HepG2 (cell line): ENCODE results near the gene RCHY1. TPM values are rescaled to one million over a fixed set of nuclear protein-coding genes. Genes with fewer than 3 reads are reported as not detected.

Source experiments
- ATAC-seq: fragments of 200-7000 bp; cut with Tn5 transposase; 3 replicates; pipeline ENCODE4 v1.9.1; 2020; ENCODE audit warnings: mild to moderate bottlenecking, moderate library complexity
- BruUV-seq: library from RNA; stranded (reverse); fragments of 400-500 nt; replicated peaks from 2 replicates; lab custom pipeline; 2021; lab: Mats Ljungman, UMichigan
- CTCF ChIA-PET: fragments of 300-600 bp; formaldehyde crosslinking; extraction: SDS; loops from one replicate; lab custom pipeline; 2021; ENCODE audit warnings: low total read pairs, inconsistent platforms, low intra/inter-chr PET ratio; lab: Yijun Ruan, JAX
- POLR2A ChIA-PET: fragments of 350-600 bp; sonication (Branson Sonifier 250); formaldehyde crosslinking; loops from one replicate; lab custom pipeline; 2020; ENCODE audit warnings: antibody characterized with exemption, inconsistent platforms; lab: Yijun Ruan, JAX
- DNase-seq: peaks from one replicate; pipeline ENCODE4 v3.0.0-alpha.2; 2015; ENCODE audit warnings: low spot score
- FAIRE-seq: peaks from 3 replicates; lab custom pipeline; 2011; peaks lifted over from hg19 to GRCh38; lab: Jason Lieb, UNC
- H2AFZ ChIP-seq: one replicate; pipeline ENCODE4 v1.6.1; 2011; ENCODE audit warnings: low read length, inconsistent platforms
- H3K27ac ChIP-seq: fragments of 300-600 bp; 3 replicates; pipeline ENCODE4 v1.8.0; 2011; ENCODE audit warnings: mixed run types, mild to moderate bottlenecking, mixed read lengths, low read length, inconsistent platforms; ENCODE audit not compliant: insufficient read depth; ENCODE audit errors: extremely low read length
- H3K27me3 ChIP-seq, 2 experiments: fragments of 200-600 bp in 1 of 2; 2 replicates in 1 of 2; 3 replicates in 1 of 2; pipeline versions ENCODE4 v1.6.0 to v1.8.0; 2011; ENCODE audit warnings: low read length in 2 of 2, mild to moderate bottlenecking in 2 of 2, moderate library complexity in 2 of 2, inconsistent platforms in 1 of 2; ENCODE audit not compliant: insufficient read depth in 2 of 2, control insufficient read depth in 1 of 2
- H3K36me3 ChIP-seq, 2 experiments: fragments of 200-600 bp in 1 of 2; replicated peaks in 1 of 2; 2 replicates in 1 of 2; 3 replicates in 1 of 2; pipeline versions ENCODE4 v1.5.1 to v1.8.0; 2011; ENCODE audit warnings: low read length in 2 of 2, inconsistent platforms in 1 of 2; ENCODE audit not compliant: insufficient read depth in 2 of 2, control insufficient read depth in 1 of 2
- H3K4me1 ChIP-seq: 2 replicates; pipeline ENCODE4 v1.5.1; 2012; ENCODE audit warnings: low read length, inconsistent platforms; ENCODE audit not compliant: insufficient read depth
- H3K4me2 ChIP-seq: 2 replicates; pipeline ENCODE4 v1.6.0; 2011; ENCODE audit warnings: low read depth, low read length, inconsistent platforms
- H3K4me3 ChIP-seq, 3 experiments: fragments of 200-600 bp in 1 of 3; sonication (generic), shearing (Covaris generic) in 1 of 3; replicated peaks in 1 of 3; 2 replicates each; pipeline ENCODE4 v1.5.1; 2011 to 2016; ENCODE audit warnings: low read length in 3 of 3, inconsistent platforms in 2 of 3, low read depth in 2 of 3, mild to moderate bottlenecking in 2 of 3, control low read depth in 1 of 3, mixed read lengths in 1 of 3; ENCODE audit not compliant: insufficient read depth in 1 of 3
- H3K79me2 ChIP-seq: one replicate; pipeline ENCODE4 v1.6.1; 2011; ENCODE audit warnings: low read length, inconsistent platforms; ENCODE audit not compliant: insufficient read depth
- H3K9ac ChIP-seq: 2 replicates; pipeline ENCODE4 v1.6.0; 2011; ENCODE audit warnings: mild to moderate bottlenecking, low read depth, low read length, inconsistent platforms; ENCODE audit not compliant: insufficient read depth
- H3K9me3 ChIP-seq: 2 replicates; pipeline ENCODE4 v1.5.1; 2012; ENCODE audit warnings: mild to moderate bottlenecking, low read length
- H4K20me1 ChIP-seq: 2 replicates; pipeline ENCODE4 v1.6.0; 2011; ENCODE audit warnings: inconsistent platforms, mild to moderate bottlenecking, low read length, moderate library complexity; ENCODE audit not compliant: insufficient read depth
- ARID2 ChIP-seq: sonication (generic); formaldehyde crosslinking; IDR thresholded peaks from 2 replicates; pipeline ENCODE4 v1.8.1; 2022; ENCODE audit warnings: mild to moderate bottlenecking, missing genetic modification reagents, borderline replicate concordance
- ARNT ChIP-seq: fragments of 450-650 bp; IDR thresholded peaks from 2 replicates; pipeline ENCODE4 v1.6.1; 2017
- CBX2 ChIP-seq, 2 experiments: fragments of 200-600 bp in 1 of 2; sonication (generic); formaldehyde crosslinking in 1 of 2; IDR thresholded peaks; 2 replicates each; pipeline versions ENCODE4 v1.7.0 to v1.8.1; 2018 to 2022; ENCODE audit warnings: low read depth in 2 of 2, low read length in 1 of 2, mild to moderate bottlenecking in 1 of 2, missing genetic modification reagents in 1 of 2
- DPF2 ChIP-seq: sonication (generic); formaldehyde crosslinking; IDR thresholded peaks from 2 replicates; pipeline ENCODE4 v1.4.0; 2020; ENCODE audit warnings: mild to moderate bottlenecking, low read depth, missing genetic modification reagents, borderline replicate concordance
- ELF3 ChIP-seq: IDR thresholded peaks from 2 replicates; pipeline ENCODE4 v1.6.1; 2016; ENCODE audit warnings: missing genetic modification reagents, missing compliant biosample characterization
- FLYWCH1 ChIP-seq: sonication (generic); formaldehyde crosslinking; IDR thresholded peaks from 2 replicates; pipeline ENCODE4 v1.8.1; 2023; ENCODE audit warnings: mild to moderate bottlenecking, missing genetic modification reagents
- FOXJ3 ChIP-seq: sonication (generic); formaldehyde crosslinking; IDR thresholded peaks from 2 replicates; pipeline ENCODE4 v1.4.0; 2020; ENCODE audit warnings: missing genetic modification reagents, mild to moderate bottlenecking, borderline replicate concordance
- HOXA7 ChIP-seq: sonication (generic); formaldehyde crosslinking; IDR thresholded peaks from 2 replicates; pipeline ENCODE4 v1.8.1; 2022; ENCODE audit warnings: mild to moderate bottlenecking, missing genetic modification reagents, moderate library complexity
- HOXD1 ChIP-seq: sonication (generic); formaldehyde crosslinking; IDR thresholded peaks from 2 replicates; pipeline ENCODE4 v1.5.0; 2020; ENCODE audit warnings: missing genetic modification reagents
- KDM2A ChIP-seq: sonication (generic); formaldehyde crosslinking; IDR thresholded peaks from 2 replicates; pipeline ENCODE4 v1.4.0; 2020; ENCODE audit warnings: low read depth, missing genetic modification reagents, borderline replicate concordance
- SSRP1 ChIP-seq: IDR thresholded peaks from 2 replicates; pipeline ENCODE4 v1.6.1; 2016; ENCODE audit warnings: control low read depth
- ZMYM4 ChIP-seq: sonication (generic); formaldehyde crosslinking; IDR thresholded peaks from 2 replicates; pipeline ENCODE4 v1.8.1; 2023; ENCODE audit warnings: mild to moderate bottlenecking, missing genetic modification reagents
- ZNF225 ChIP-seq: sonication (generic); formaldehyde crosslinking; IDR thresholded peaks from 2 replicates; pipeline ENCODE4 v1.4.0; 2020; ENCODE audit warnings: mild to moderate bottlenecking, missing genetic modification reagents
- ZNF567 ChIP-seq: sonication (generic); formaldehyde crosslinking; IDR thresholded peaks from 2 replicates; pipeline ENCODE4 v1.8.1; 2023; ENCODE audit warnings: mild to moderate bottlenecking, missing genetic modification reagents, borderline replicate concordance
- ZNF709 ChIP-seq: sonication (generic); formaldehyde crosslinking; IDR thresholded peaks from 2 replicates; pipeline ENCODE4 v1.5.0; 2020; ENCODE audit warnings: mild to moderate bottlenecking, missing genetic modification reagents
- ZNF737 ChIP-seq: sonication (generic); formaldehyde crosslinking; IDR thresholded peaks from 2 replicates; pipeline ENCODE4 v1.5.0; 2020; ENCODE audit warnings: missing genetic modification reagents, mild to moderate bottlenecking, borderline replicate concordance
- WGBS: methylation state at CpG from one replicate; pipeline ENCODE4 v1.1.6; 2017; ENCODE audit warnings: low lambda C conversion rate; 5-methylcytosine and 5-hydroxymethylcytosine counted together
- in situ Hi-C: cut with HindIII; loops from 2 replicates; pipeline ENCODE4 v1.10.0; 2017; ENCODE audit warnings: low pct_unique_long_range_greater_than_20kb; ENCODE audit not compliant: extremely low pct_ligation_motif_present
- intact Hi-C: fragments of 100-400 bp; cut with micrococcal nuclease; formaldehyde crosslinking; loops from one replicate; pipeline ENCODE4 v1.10.0; 2022; ENCODE audit not compliant: unreplicated experiment
- polyA plus RNA-seq, 8 experiments: library from polyadenylated mRNA; depleted of rRNA in 3 of 8; stranded (reverse) in 7 of 8; unstranded in 1 of 8; fragments of >200 nt; fragmentation: Illumina TruSeq in 4 of 8; extraction: Trizol in 4 of 8; gene quantifications; 2 replicates each; pipeline versions ENCODE4 v1.2.1 to v1.2.3, GENCODE V29; 2011 to 2016; ENCODE audit warnings: low read depth in 4 of 8, missing spikeins in 1 of 8, mixed read lengths in 1 of 8; ENCODE audit not compliant: insufficient read depth in 1 of 8
- total RNA-seq, 5 experiments: library from RNA; depleted of rRNA; stranded (reverse); fragments of >200 nt; fragmentation: Illumina TruSeq; extraction: Trizol; gene quantifications; 2 replicates each; pipeline ENCODE4 v1.2.3, GENCODE V29; 2016; ENCODE audit warnings: low read depth in 1 of 5
- TF ChIP-seq, protein P1 (sequence below): sonication (generic); formaldehyde crosslinking; IDR thresholded peaks from 2 replicates; pipeline ENCODE4 v1.4.0; 2020; ENCODE audit warnings: missing genetic modification reagents
- TF ChIP-seq, protein P2 (sequence below): sonication (generic); formaldehyde crosslinking; IDR thresholded peaks from 2 replicates; pipeline ENCODE4 v1.5.1; 2020; ENCODE audit warnings: missing genetic modification reagents, mild to moderate bottlenecking, borderline replicate concordance

RCHY1 gene
- total and polyA plus RNA-seq, 2 of the 13 experiments (the other 11 are each of a cell fraction or from before 2014, with no cell fraction given) = 19.9 to 30.5 TPM

DNA sequence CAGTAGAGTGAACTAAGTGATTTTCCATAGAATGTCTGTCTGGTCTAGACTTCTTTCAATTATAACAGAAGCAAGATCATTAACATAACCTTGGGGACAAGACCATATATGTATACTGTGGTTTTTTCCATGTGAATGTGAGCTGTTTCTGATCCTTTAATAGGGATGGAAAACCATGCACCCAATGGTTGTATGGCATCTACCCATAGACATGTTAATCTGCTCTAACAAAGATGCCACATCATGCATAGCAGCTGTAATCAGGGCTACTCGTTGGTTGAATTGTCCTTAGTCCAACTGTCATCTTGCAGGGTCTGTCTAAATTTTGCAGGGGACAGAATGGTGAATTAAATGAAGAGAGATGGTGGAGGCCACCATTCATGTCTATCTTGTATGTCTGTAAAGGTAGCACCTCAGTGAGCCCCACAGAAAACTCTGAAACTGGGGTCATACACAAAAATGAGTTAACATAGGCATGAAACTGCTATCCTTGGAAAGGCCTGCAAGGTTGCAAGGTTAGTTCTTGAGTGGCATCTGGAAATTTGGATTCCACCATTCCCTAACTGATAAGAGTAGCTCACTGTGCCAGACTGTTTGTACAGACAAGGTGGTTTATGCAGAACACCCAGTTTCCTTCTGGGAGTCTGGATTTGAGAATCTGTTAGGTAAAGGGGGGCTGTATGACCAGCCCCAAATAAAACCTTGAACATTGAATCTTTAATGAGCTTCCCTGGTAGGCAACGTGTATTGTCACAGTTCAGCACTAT lies 16.5 kb upstream of the RCHY1 start:
- H3K9me3 ChIP-seq = no peaks in the 10 kb centered on the region
- no TSS peak for BruUV-seq
- CTCF ChIA-PET = no interaction called here
- no peak overlapping the region for H3K27ac ChIP-seq
- POLR2A ChIA-PET = interaction anchor here (1.8 kb wide), 1 partner anchor 16 kb away, joined by 4 read pairs; the partner anchor contains the start of genes RCHY1 and THAP6
- H3K4me2 ChIP-seq = no peak overlapping the region
- TF ChIP-seq ZNF225 (no peak), HOXD1 (CRISPR knock-in tag) (no peak), KDM2A (CRISPR knock-in tag) (no peak), ARID2 (CRISPR knock-in tag) (no peak), ELF3 (CRISPR knock-in tag) (no peak), ZNF709 (CRISPR knock-in tag) (no peak), CBX2 (IDR thresholded peaks at IDR 0.05; ENCODE audit: low read depth, low read length) (no peak), CBX2 (CRISPR knock-in tag; IDR thresholded peaks at IDR 0.05; ENCODE audit: low read depth) (no peak), ARNT (no peak), SSRP1 (no peak)
- TF ChIP-seq, all 625 proteins: peak for 0
- no peak overlapping the region for H3K4me3 ChIP-seq
- H3K36me3 ChIP-seq = peaks cover 3 to 40% of the 10 kb centered on the region in 2 experiments; a peak in 4 of 5 replicates
- no peak overlapping the region for H3K9ac ChIP-seq
- no peaks in the 10 kb centered on the region for H3K27me3 ChIP-seq
- in situ Hi-C loops = no loop called here
- FAIRE-seq (no peak), ATAC-seq (no peak), DNase-seq (no peak)
- no peaks in the 10 kb centered on the region for H3K79me2 ChIP-seq
- H3K4me1 ChIP-seq = no peaks in the 10 kb centered on the region
- no peaks in the 10 kb centered on the region for H4K20me1 ChIP-seq
- intact Hi-C loops = no loop called here
- 100% methylated on average over 2 of the region's 2 CpGs for WGBS
- no peak overlapping the region for H2AFZ ChIP-seq

DNA sequence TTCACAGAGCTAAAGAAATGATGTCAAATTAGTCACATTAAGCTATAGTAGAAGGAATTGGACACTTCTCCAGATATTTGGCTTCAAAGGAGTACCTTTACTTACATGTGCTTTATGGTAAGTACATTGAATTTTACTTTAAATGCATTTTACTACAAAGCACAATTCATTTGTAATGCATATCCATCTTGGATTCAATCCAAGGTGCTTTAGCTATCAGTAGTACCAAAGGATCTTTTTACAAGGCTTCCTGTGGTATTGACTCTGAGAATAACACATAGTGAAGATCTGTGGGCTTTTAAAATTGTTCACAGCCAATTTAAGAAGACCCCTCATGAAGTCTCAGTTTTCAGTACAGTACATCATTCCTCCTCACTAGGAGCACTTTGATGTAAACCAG lies 13.3 kb upstream of the RCHY1 start:
- CTCF ChIA-PET = no interaction called here
- H3K4me3 ChIP-seq = no peak overlapping the region
- H3K9ac ChIP-seq = no peak overlapping the region
- H3K36me3 ChIP-seq = peaks cover 3 to 54% of the 10 kb centered on the region in 2 experiments; a peak in 4 of 5 replicates
- no peaks in the 10 kb centered on the region for H3K79me2 ChIP-seq
- intact Hi-C loops = no loop called here
- no peak for ATAC-seq
- no peak overlapping the region for H2AFZ ChIP-seq
- DNase-seq = no peak
- FAIRE-seq = no peak
- no peaks in the 10 kb centered on the region for H4K20me1 ChIP-seq
- in situ Hi-C loops = no loop called here
- no peaks in the 10 kb centered on the region for H3K9me3 ChIP-seq
- POLR2A ChIA-PET = interaction anchor here (1.5 kb wide), 1 partner anchor 13 kb away, joined by 5 read pairs; the partner anchor contains the start of genes RCHY1 and THAP6
- BruUV-seq = no TSS peak
- H3K4me1 ChIP-seq = no peaks in the 10 kb centered on the region
- H3K27ac ChIP-seq = no peak overlapping the region
- H3K4me2 ChIP-seq = no peak overlapping the region
- H3K27me3 ChIP-seq = no peaks in the 10 kb centered on the region
- TF ChIP-seq DPF2 (CRISPR knock-in tag) = no peak
- TF ChIP-seq HOXA7 = no peak
- TF ChIP-seq, protein P1, sequence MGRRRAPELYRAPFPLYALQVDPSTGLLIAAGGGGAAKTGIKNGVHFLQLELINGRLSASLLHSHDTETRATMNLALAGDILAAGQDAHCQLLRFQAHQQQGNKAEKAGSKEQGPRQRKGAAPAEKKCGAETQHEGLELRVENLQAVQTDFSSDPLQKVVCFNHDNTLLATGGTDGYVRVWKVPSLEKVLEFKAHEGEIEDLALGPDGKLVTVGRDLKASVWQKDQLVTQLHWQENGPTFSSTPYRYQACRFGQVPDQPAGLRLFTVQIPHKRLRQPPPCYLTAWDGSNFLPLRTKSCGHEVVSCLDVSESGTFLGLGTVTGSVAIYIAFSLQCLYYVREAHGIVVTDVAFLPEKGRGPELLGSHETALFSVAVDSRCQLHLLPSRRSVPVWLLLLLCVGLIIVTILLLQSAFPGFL = no peak
- TF ChIP-seq FOXJ3 = no peak
- TF ChIP-seq ZNF737 (CRISPR knock-in tag) = no peak
- no peak for TF ChIP-seq ZMYM4 (CRISPR knock-in tag)
- TF ChIP-seq FLYWCH1 (CRISPR knock-in tag) = no peak
- TF ChIP-seq ZNF567 (CRISPR knock-in tag) = no peak
- TF ChIP-seq, protein P2, sequence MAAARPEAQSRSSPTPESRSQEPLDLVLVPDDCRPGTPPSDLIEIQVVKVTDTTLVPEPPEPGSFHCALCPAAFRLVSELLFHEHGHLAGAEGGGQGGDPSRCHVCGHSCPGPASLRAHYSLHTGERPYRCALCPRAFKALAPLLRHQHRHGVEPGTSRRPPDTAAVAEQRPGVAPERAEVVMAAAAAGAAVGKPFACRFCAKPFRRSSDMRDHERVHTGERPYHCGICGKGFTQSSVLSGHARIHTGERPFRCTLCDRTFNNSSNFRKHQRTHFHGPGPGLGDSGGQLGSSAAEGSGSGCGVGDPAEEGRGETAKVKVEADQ (CRISPR knock-in tag) = no peak
